Liver (tissue), 9 donors: ENCODE measurements around the gene PAAF1. TPM values are rescaled to one million over a fixed set of nuclear protein-coding genes. Genes with fewer than 3 reads are reported as not detected.

ENCODE experiments used
- DNase-seq: peaks from one replicate; pipeline ENCODE4 v3.0.0-alpha.2; 2017; ENCODE audit warnings: low spot score
- H3K27ac ChIP-seq, 2 donors: one replicate each; pipeline ENCODE4 v1.7.0; 2013; ENCODE audit warnings: inconsistent platforms in 2 of 2, low read length in 2 of 2, control low read depth in 1 of 2, low read depth in 1 of 2, mild to moderate bottlenecking in 1 of 2
- H3K27me3 ChIP-seq, 4 donors: one replicate each; pipeline versions ENCODE4 v1.6.1 to v1.7.0; 2013; ENCODE audit warnings: low read length in 3 of 4, inconsistent platforms in 1 of 4, mild to moderate bottlenecking in 1 of 4, moderate library complexity in 1 of 4; ENCODE audit not compliant: control insufficient read depth in 4 of 4, insufficient read depth in 4 of 4
- H3K36me3 ChIP-seq, 4 donors: one replicate each; pipeline versions ENCODE4 v1.6.1 to v1.7.0; 2013; ENCODE audit warnings: low read length in 3 of 4, mild to moderate bottlenecking in 3 of 4, low read depth in 1 of 4, moderate library complexity in 1 of 4; ENCODE audit not compliant: control insufficient read depth in 4 of 4, insufficient read depth in 3 of 4
- H3K4me1 ChIP-seq, 4 donors: one replicate each; pipeline versions ENCODE4 v1.6.1 to v1.7.0; 2013; ENCODE audit warnings: low read length in 3 of 4, mild to moderate bottlenecking in 3 of 4, moderate library complexity in 1 of 4; ENCODE audit not compliant: control insufficient read depth in 4 of 4, insufficient read depth in 4 of 4
- H3K4me3 ChIP-seq, 3 donors: one replicate each; pipeline versions ENCODE4 v1.6.1 to v1.7.0; 2013; ENCODE audit warnings: low read length in 3 of 3, control low read depth in 1 of 3, low read depth in 1 of 3, mild to moderate bottlenecking in 1 of 3
- H3K9ac ChIP-seq, 2 donors: one replicate each; pipeline ENCODE4 v1.7.0; 2013; ENCODE audit warnings: low read length in 2 of 2, mild to moderate bottlenecking in 2 of 2, moderate library complexity in 2 of 2, control low read depth in 1 of 2, low read depth in 1 of 2
- H3K9me3 ChIP-seq, 4 donors: one replicate each; pipeline versions ENCODE4 v1.6.1 to v1.7.0; 2013; ENCODE audit warnings: low read length in 3 of 4; ENCODE audit not compliant: control insufficient read depth in 4 of 4
- EGR1 ChIP-seq, 2 donors: IDR thresholded peaks; 2 replicates each; pipeline ENCODE4 v1.6.1; 2016 to 2018; ENCODE audit warnings: antibody characterized with exemption in 2 of 2, low read depth in 2 of 2
- FOXA1 ChIP-seq: IDR thresholded peaks from 2 replicates; pipeline ENCODE4 v1.6.1; 2016; ENCODE audit warnings: antibody characterized with exemption
- FOXA2 ChIP-seq: IDR thresholded peaks from 2 replicates; pipeline ENCODE4 v1.6.1; 2016; ENCODE audit warnings: antibody characterized with exemption
- HNF4A ChIP-seq, 2 donors: conservative IDR thresholded peaks; 2 replicates each; pipeline ENCODE4 v1.6.1; 2016; ENCODE audit warnings: antibody characterized with exemption in 2 of 2, mild to moderate bottlenecking in 2 of 2
- HNF4G ChIP-seq: IDR thresholded peaks from 2 replicates; pipeline ENCODE4 v1.6.1; 2016; ENCODE audit warnings: antibody characterized with exemption
- JUND ChIP-seq, 2 donors: IDR thresholded peaks; 2 replicates each; pipeline ENCODE4 v1.6.1; 2016; ENCODE audit warnings: antibody characterized with exemption in 2 of 2
- NR2F2 ChIP-seq: IDR thresholded peaks from 2 replicates; pipeline ENCODE4 v1.6.1; 2016; ENCODE audit warnings: antibody characterized with exemption
- RAD21 ChIP-seq, 2 donors: IDR thresholded peaks; 2 replicates each; pipeline ENCODE4 v1.6.1; 2016; ENCODE audit warnings: antibody characterized with exemption in 2 of 2, mild to moderate bottlenecking in 2 of 2
- RXRA ChIP-seq, 2 donors: IDR thresholded peaks; 2 replicates each; pipeline ENCODE4 v1.6.1; 2017 to 2018; ENCODE audit warnings: antibody characterized with exemption in 2 of 2, mild to moderate bottlenecking in 1 of 2
- SP1 ChIP-seq: IDR thresholded peaks from 2 replicates; pipeline ENCODE4 v1.6.1; 2018; ENCODE audit warnings: antibody characterized with exemption, mild to moderate bottlenecking
- TAF1 ChIP-seq: conservative IDR thresholded peaks from 2 replicates; pipeline ENCODE4 v1.6.1; 2016; ENCODE audit warnings: antibody characterized with exemption, mild to moderate bottlenecking
- YY1 ChIP-seq: IDR thresholded peaks from 2 replicates; pipeline ENCODE4 v1.6.1; 2016; ENCODE audit warnings: antibody characterized with exemption, mild to moderate bottlenecking
- WGBS: extraction: QIAGEN DNeasy Blood & Tissue Kit; methylation state at CpG from one replicate; pipeline ENCODE4 v1.1.7; 2013; 5-methylcytosine and 5-hydroxymethylcytosine counted together
- polyA plus RNA-seq, 2 donors: library from polyadenylated mRNA; stranded (reverse) in 1 of 2; unstranded in 1 of 2; fragments of 200-250 nt in 1 of 2; fragments of >200 nt in 1 of 2; fragmentation: Nextera tagmentation in 1 of 2; extraction: Ambion mirVana in 1 of 2; gene quantifications; one replicate each; pipeline versions ENCODE4 v1.2.1 to v1.2.3, GENCODE V29; 2013 to 2015
- total RNA-seq, 2 donors: library from RNA; depleted of rRNA; stranded (reverse); fragments of >200 nt; gene quantifications; one replicate each; pipeline ENCODE4 v1.2.3, GENCODE V29; 2014
- TF ChIP-seq, protein P1 (sequence below): IDR thresholded peaks from 2 replicates; pipeline ENCODE4 v1.6.1; 2016; ENCODE audit warnings: antibody characterized with exemption
- TF ChIP-seq, protein P2 (sequence below): IDR thresholded peaks from 2 replicates; pipeline ENCODE4 v1.6.1; 2016; ENCODE audit warnings: antibody characterized with exemption, mild to moderate bottlenecking
- TF ChIP-seq, protein P3 (sequence below): IDR thresholded peaks from 2 replicates; pipeline ENCODE4 v1.6.1; 2016; ENCODE audit warnings: antibody characterized with exemption
- TF ChIP-seq, protein P4 (sequence below): fragments of 150-350 bp; IDR thresholded peaks from 2 replicates; pipeline ENCODE4 v1.5.1; 2017; ENCODE audit warnings: improper control_type of control experiment, low read depth, low read length; ENCODE audit not compliant: missing input control
- donor health status: healthy.
- donor health status: healthy.
- donor health status: healthy.
- donor health status: healthy.
- donor health status: healthy.

PAAF1 gene
- total and polyA plus RNA-seq, 4 donors, result 5.3 to 10.4 (median 8.3) TPM

DNA sequence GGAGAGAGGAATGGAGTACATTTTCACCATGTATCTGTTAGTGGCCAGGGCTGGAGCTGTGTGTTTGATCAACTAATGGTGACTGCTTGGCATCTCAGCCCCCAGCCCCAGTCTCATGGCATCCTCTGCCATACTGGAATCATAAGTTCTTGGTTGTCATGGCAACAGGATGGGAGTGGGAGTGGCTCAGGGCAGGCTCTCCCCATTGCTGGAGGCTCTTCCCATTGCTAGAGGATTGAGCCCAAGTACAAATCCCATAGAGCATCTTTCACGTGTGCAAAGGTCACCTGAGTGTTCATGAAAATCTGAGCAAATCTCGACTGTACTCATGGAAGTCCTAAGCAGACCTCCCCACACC, 88.9 kb downstream of the PAAF1 start:
- whole genome bisulfite sequencing, result 52% methylated on average over 2 of the region's 2 CpGs
- Histone ChIP-seq H3K9me3 (no peaks in the 10 kb centered on the region), H3K36me3 (no peaks in the 10 kb centered on the region), H3K4me1 (peaks cover 0 to 6% (median 1%) of the 10 kb centered on the region in 4 donors), H3K4me3 (no peak overlapping the region), H3K9ac (no peak overlapping the region), H3K27me3 (no peaks in the 10 kb centered on the region), H3K27ac (no peak overlapping the region)
- no peak for TF ChIP-seq FOXA1
- TF ChIP-seq, protein P1, sequence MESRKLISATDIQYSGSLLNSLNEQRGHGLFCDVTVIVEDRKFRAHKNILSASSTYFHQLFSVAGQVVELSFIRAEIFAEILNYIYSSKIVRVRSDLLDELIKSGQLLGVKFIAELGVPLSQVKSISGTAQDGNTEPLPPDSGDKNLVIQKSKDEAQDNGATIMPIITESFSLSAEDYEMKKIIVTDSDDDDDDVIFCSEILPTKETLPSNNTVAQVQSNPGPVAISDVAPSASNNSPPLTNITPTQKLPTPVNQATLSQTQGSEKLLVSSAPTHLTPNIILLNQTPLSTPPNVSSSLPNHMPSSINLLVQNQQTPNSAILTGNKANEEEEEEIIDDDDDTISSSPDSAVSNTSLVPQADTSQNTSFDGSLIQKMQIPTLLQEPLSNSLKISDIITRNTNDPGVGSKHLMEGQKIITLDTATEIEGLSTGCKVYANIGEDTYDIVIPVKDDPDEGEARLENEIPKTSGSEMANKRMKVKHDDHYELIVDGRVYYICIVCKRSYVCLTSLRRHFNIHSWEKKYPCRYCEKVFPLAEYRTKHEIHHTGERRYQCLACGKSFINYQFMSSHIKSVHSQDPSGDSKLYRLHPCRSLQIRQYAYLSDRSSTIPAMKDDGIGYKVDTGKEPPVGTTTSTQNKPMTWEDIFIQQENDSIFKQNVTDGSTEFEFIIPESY, result no peak
- TF ChIP-seq JUND (IDR thresholded peaks at IDR 0.05), result no peak
- TF ChIP-seq EGR1 (IDR thresholded peaks at IDR 0.05; ENCODE audit: low read depth in 2 of 2), result no peak
- TF ChIP-seq, protein P2, sequence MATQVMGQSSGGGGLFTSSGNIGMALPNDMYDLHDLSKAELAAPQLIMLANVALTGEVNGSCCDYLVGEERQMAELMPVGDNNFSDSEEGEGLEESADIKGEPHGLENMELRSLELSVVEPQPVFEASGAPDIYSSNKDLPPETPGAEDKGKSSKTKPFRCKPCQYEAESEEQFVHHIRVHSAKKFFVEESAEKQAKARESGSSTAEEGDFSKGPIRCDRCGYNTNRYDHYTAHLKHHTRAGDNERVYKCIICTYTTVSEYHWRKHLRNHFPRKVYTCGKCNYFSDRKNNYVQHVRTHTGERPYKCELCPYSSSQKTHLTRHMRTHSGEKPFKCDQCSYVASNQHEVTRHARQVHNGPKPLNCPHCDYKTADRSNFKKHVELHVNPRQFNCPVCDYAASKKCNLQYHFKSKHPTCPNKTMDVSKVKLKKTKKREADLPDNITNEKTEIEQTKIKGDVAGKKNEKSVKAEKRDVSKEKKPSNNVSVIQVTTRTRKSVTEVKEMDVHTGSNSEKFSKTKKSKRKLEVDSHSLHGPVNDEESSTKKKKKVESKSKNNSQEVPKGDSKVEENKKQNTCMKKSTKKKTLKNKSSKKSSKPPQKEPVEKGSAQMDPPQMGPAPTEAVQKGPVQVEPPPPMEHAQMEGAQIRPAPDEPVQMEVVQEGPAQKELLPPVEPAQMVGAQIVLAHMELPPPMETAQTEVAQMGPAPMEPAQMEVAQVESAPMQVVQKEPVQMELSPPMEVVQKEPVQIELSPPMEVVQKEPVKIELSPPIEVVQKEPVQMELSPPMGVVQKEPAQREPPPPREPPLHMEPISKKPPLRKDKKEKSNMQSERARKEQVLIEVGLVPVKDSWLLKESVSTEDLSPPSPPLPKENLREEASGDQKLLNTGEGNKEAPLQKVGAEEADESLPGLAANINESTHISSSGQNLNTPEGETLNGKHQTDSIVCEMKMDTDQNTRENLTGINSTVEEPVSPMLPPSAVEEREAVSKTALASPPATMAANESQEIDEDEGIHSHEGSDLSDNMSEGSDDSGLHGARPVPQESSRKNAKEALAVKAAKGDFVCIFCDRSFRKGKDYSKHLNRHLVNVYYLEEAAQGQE, result no peak
- DNase-seq, result no peak

DNA sequence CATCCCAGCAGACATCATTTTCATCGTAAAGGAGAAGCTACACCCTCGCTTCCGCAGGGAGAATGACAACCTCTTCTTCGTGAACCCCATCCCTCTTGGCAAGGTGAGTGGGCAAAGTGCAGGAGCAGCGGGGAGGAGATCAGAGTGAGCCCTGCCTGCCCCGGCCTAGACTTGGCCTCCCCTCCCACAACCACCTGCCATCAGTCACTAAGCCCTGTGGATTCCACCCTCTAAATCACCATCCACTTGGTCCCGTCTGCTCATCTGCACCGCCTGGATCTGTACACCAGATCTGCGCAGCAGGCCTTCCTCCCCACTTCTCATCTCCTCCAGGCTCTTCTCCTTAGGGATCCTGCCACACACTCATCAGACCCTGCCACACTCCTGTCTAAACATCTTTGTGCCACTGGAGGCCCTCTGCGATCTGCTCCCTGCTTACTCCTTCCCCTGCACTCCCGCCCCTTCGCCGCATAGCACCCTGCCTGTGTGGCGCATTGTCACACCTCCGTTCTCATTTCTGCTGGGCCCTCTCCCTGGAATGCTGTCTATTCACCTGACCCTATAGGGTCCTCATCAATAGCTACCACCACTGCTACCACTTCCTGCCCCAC, 91.7 kb downstream of the PAAF1 start:
- H3K36me3 ChIP-seq, result no peaks in the 10 kb centered on the region
- TF ChIP-seq, protein P1, result no peak
- TF ChIP-seq RAD21 (IDR thresholded peaks at IDR 0.05) (no peak), TAF1 (no peak), EGR1 (IDR thresholded peaks at IDR 0.05; ENCODE audit: low read depth in 2 of 2) (no peak), NR2F2 (no peak), SP1 (no peak), JUND (IDR thresholded peaks at IDR 0.05) (no peak), FOXA1 (no peak), HNF4A (conservative IDR thresholded peaks at IDR 0.05) (no peak), RXRA (IDR thresholded peaks at IDR 0.05) (no peak), FOXA2 (no peak), HNF4G (no peak), YY1 (no peak)
- TF ChIP-seq, protein P3, sequence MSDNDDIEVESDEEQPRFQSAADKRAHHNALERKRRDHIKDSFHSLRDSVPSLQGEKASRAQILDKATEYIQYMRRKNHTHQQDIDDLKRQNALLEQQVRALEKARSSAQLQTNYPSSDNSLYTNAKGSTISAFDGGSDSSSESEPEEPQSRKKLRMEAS, result no peak
- TF ChIP-seq, protein P2, result no peak
- TF ChIP-seq, protein P4, sequence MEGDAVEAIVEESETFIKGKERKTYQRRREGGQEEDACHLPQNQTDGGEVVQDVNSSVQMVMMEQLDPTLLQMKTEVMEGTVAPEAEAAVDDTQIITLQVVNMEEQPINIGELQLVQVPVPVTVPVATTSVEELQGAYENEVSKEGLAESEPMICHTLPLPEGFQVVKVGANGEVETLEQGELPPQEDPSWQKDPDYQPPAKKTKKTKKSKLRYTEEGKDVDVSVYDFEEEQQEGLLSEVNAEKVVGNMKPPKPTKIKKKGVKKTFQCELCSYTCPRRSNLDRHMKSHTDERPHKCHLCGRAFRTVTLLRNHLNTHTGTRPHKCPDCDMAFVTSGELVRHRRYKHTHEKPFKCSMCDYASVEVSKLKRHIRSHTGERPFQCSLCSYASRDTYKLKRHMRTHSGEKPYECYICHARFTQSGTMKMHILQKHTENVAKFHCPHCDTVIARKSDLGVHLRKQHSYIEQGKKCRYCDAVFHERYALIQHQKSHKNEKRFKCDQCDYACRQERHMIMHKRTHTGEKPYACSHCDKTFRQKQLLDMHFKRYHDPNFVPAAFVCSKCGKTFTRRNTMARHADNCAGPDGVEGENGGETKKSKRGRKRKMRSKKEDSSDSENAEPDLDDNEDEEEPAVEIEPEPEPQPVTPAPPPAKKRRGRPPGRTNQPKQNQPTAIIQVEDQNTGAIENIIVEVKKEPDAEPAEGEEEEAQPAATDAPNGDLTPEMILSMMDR, result no peak
- 90% methylated on average over 15 of the region's 15 CpGs for WGBS
- DNase-seq, result no peak
- no peak overlapping the region for H3K27ac ChIP-seq
- H3K4me3 ChIP-seq, result no peak overlapping the region
- H3K9me3 ChIP-seq, result no peaks in the 10 kb centered on the region
- H3K4me1 ChIP-seq, result peaks cover 0 to 6% (median 1%) of the 10 kb centered on the region in 4 donors
- H3K27me3 ChIP-seq, result no peaks in the 10 kb centered on the region
- H3K9ac ChIP-seq, result no peak overlapping the region
